Measurements from ENCODE around the gene MAGI2.

Gene MAGI2

DNA sequence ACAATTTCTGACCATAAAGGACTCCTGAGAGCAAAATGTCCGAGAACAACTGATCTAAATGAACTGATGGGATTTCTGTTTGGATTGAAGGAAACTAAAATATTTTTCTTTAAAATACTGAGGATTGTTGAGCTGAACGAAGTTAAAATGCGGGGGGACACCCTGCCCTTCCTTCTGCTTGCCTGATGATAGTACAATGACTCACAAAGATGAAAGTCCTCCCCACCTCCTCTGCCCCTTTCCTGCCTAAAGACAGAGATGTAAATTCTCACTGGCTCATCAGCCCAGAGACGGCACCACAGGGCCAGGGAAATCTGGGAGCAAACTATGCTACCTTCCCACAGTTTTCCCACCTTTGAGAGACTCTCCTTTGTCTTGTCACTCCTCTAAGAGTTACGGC lies 1474.2 kb downstream of the MAGI2 start:
- H3K27me3 Mint-ChIP-seq = peaks cover 8 to 19% of the 10 kb centered on the region in 2 donors
- DNase-seq = no peak
- no peak for ATAC-seq (replicated peaks)
- peaks cover 3 to 8% of the 10 kb centered on the region in 2 donors for H3K4me1 Mint-ChIP-seq (ENCODE audit: low read depth in 2 of 2)
- H3K27ac Mint-ChIP-seq = peak overlapping the region in 1 of 2 donors; percentile 7
- no peak overlapping the region for H3K4me3 Mint-ChIP-seq
- no peaks in the 10 kb centered on the region for H3K36me3 Mint-ChIP-seq (ENCODE audit: insufficient read depth)
- no peaks in the 10 kb centered on the region for H3K9me3 Mint-ChIP-seq

DNA sequence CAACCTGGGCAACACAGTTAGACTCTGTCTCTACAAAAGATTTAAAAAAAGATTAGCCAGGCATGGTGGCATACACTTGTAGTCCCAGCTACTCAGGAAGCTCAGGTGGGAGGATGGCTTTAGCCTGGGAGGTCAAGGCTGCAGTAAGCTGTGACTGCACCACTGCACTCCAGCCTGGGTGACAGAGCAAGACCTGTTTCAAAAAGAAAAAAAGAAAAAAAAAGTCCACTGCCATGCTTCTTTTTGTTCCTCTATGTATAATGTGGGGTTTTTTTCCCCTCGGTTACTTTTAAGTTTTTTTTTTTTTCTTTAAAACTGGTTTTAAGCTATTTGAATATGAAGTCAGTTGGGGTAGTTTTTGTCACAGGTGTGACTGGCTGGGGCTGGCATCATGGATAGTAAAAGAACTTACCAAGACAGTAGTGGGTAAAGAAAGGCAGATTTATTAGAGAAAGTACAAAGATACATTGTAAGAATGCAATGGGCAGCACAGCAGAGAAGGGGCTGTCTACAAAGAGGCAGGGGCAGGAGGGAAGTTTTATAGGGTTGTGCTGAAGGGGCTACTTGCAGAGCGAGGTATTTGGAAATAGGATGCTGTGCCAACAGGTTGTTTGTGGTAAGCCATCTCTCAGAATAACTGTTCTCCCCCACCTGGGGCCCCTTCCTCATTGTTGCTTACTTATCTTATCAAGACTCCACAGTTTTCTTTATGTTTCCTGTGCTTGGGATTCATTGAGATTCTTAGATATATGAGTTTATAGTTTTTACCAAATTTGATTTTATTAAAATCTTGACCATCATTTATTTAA lies 1477.6 kb downstream of the MAGI2 start:
- no peaks in the 10 kb centered on the region for H3K36me3 Mint-ChIP-seq (ENCODE audit: insufficient read depth)
- no peaks in the 10 kb centered on the region for H3K9me3 Mint-ChIP-seq
- DNase-seq (no peak), ATAC-seq (replicated peaks) (no peak)
- no peak overlapping the region for H3K27ac Mint-ChIP-seq
- peaks cover 0 to 5% of the 10 kb centered on the region in 2 donors for H3K27me3 Mint-ChIP-seq
- H3K4me1 Mint-ChIP-seq (ENCODE audit: low read depth in 2 of 2) = no peaks in the 10 kb centered on the region
- H3K4me3 Mint-ChIP-seq = no peak overlapping the region

DNA sequence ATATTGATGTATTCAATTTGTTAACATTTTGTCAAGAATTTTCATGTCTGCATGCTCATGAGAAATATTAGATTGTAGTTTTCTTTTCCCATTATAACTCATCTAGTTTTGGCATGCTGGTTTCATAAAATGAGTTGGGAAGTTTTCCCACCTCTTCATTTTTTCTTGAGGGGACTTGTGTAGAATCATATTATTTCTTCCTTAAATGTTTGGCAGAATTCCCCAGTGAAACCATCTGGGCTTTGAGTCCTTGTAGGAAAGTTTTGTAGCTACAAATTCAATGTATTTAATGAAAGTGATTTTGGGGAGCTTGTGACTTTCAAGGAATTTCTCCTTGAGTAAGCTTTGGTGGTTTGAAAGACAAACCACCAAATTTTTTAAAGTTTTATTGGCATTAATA lies 1481.7 kb downstream of the MAGI2 start:
- no peaks in the 10 kb centered on the region for H3K36me3 Mint-ChIP-seq (ENCODE audit: insufficient read depth)
- ATAC-seq (replicated peaks) = no peak
- H3K4me3 Mint-ChIP-seq = no peak overlapping the region
- no peak overlapping the region for H3K27ac Mint-ChIP-seq
- H3K4me1 Mint-ChIP-seq (ENCODE audit: low read depth in 2 of 2) = no peaks in the 10 kb centered on the region
- H3K9me3 Mint-ChIP-seq = no peaks in the 10 kb centered on the region
- DNase-seq = no peak
- no peaks in the 10 kb centered on the region for H3K27me3 Mint-ChIP-seq

DNA sequence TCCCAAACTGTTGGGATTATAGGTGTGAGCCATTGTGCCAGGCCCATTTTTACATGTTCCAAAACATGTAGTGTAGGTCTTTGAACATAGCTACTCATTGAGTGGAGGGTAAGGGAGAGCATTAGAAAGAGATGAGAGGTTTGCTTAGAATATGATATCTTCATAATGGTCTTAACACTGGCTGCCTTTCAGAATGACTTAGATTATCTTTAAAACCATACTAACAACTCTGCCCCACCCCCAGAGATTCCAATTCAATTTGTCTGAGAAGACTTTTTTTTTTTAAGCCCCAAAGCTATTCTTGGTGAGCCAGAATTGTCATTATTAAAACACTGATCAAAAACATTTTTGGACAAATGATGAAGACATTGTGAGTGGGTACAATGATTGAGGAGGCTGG lies 1486.0 kb downstream of the MAGI2 start:
- H3K4me1 Mint-ChIP-seq (ENCODE audit: low read depth in 2 of 2) = no peaks in the 10 kb centered on the region

More for the DNA sequence above, 1486.0 kb downstream of the MAGI2 start:
- DNase-seq = no peak
- no peaks in the 10 kb centered on the region for H3K36me3 Mint-ChIP-seq (ENCODE audit: insufficient read depth)
- no peaks in the 10 kb centered on the region for H3K27me3 Mint-ChIP-seq
- H3K9me3 Mint-ChIP-seq = no peaks in the 10 kb centered on the region
- no peak overlapping the region for H3K4me3 Mint-ChIP-seq
- no peak overlapping the region for H3K27ac Mint-ChIP-seq
- ATAC-seq (replicated peaks) = no peak

Data from effector memory CD8-positive, alpha-beta T cell (primary cell).